ENCODE results near the gene OXCT2.
"Not testable (repeated sequence)": the region's sequence is repeated elsewhere in the genome, so short reads cannot be mapped to it uniquely, and the experiment has no call there.

Gene OXCT2

GRCh38 chr1:39771022-39771532 lies at the start of gene OXCT2:
TSS of gene OXCT2 (minus strand) at chr1:39771348. CDS start at chr1:39771255, 93 bp downstream.
- peak; percentile 25 for DNase-seq

GRCh38 chr1:39819091-39819812 lies 48.1 kb upstream of the OXCT2 start:
- no peak for DNase-seq

GRCh38 chr1:39818482-39818881 lies 47.3 kb upstream of the OXCT2 start:
- no peak for DNase-seq

GRCh38 chr1:39817091-39817932 lies 46.2 kb upstream of the OXCT2 start:
- DNase-seq: peak; percentile 70

- DNase-seq: peak; percentile 49
These were observed 45.4 kb upstream of the OXCT2 start for GRCh38 chr1:39816415-39817090.

- no peak for DNase-seq
These were observed 41.8 kb upstream of the OXCT2 start for GRCh38 chr1:39812913-39813312.

- no peak for DNase-seq
These were observed 37.8 kb upstream of the OXCT2 start for GRCh38 chr1:39808784-39809517.

GRCh38 chr1:39805385-39805784 lies 34.2 kb upstream of the OXCT2 start:
- DNase-seq: no peak

- DNase-seq: no peak
These were observed 31.5 kb upstream of the OXCT2 start for GRCh38 chr1:39802496-39803260.

- no peak for DNase-seq
These were observed 29.3 kb upstream of the OXCT2 start for GRCh38 chr1:39800471-39800835.

- peak; percentile 80 for DNase-seq
These were observed 28.8 kb upstream of the OXCT2 start for GRCh38 chr1:39799770-39800470.

- peak; percentile 92 for DNase-seq
These were observed 28.0 kb upstream of the OXCT2 start for GRCh38 chr1:39798859-39799769.

GRCh38 chr1:39795651-39796050 lies 24.5 kb upstream of the OXCT2 start:
- no peak for DNase-seq

GRCh38 chr1:39791838-39792237 lies 20.7 kb upstream of the OXCT2 start:
- DNase-seq: no peak

GRCh38 chr1:39789571-39790110 lies 18.5 kb upstream of the OXCT2 start:
- DNase-seq: no peak

GRCh38 chr1:39788758-39789570 lies 17.8 kb upstream of the OXCT2 start, which contains the start of gene BMP8B:
TSS of gene BMP8B (minus strand) at chr1:39788865. CDS start at chr1:39788485, 380 bp downstream.
- peak; percentile 62 for DNase-seq

GRCh38 chr1:39788426-39788757 lies 17.2 kb upstream of the OXCT2 start:
- no peak for DNase-seq

- not testable (repeated sequence) for DNase-seq
These were observed 16.8 kb upstream of the OXCT2 start for GRCh38 chr1:39787964-39788363.

- no peak for DNase-seq
These were observed 16.3 kb upstream of the OXCT2 start for GRCh38 chr1:39787468-39787867.
